Endodermal cell (in vitro differentiated cells): ENCODE measurements around the gene ACHE. TPM values are rescaled to one million over a fixed set of nuclear protein-coding genes. Genes with fewer than 3 reads are reported as not detected.

ENCODE experiments used
- DNase-seq: peaks from one replicate; pipeline ENCODE4 v3.0.0-alpha.2; 2017
- H3K27ac ChIP-seq: 2 replicates; pipeline ENCODE4 v1.5.1; 2013; ENCODE audit warnings: mild to moderate bottlenecking, low read depth, low read length, moderate library complexity
- H3K27me3 ChIP-seq: 2 replicates; pipeline ENCODE4 v1.6.1; 2013; ENCODE audit warnings: mild to moderate bottlenecking, low read length, moderate library complexity; ENCODE audit not compliant: insufficient read depth, control insufficient read depth, poor library complexity, severe bottlenecking
- H3K36me3 ChIP-seq: 2 replicates; pipeline ENCODE4 v1.7.0; 2013; ENCODE audit warnings: mild to moderate bottlenecking, low read length, moderate library complexity; ENCODE audit not compliant: control insufficient read depth, insufficient read depth
- H3K4me1 ChIP-seq: one replicate; pipeline ENCODE4 v1.7.0; 2013; ENCODE audit warnings: low read length; ENCODE audit not compliant: control insufficient read depth, insufficient read depth
- H3K4me3 ChIP-seq: 2 replicates; pipeline ENCODE4 v1.5.1; 2013; ENCODE audit warnings: mild to moderate bottlenecking, low read length, moderate library complexity
- H3K9ac ChIP-seq: 2 replicates; pipeline ENCODE4 v1.6.1; 2013; ENCODE audit warnings: mild to moderate bottlenecking, low read length, moderate library complexity; ENCODE audit not compliant: poor library complexity, severe bottlenecking; ENCODE audit errors: extremely low read depth
- H3K9me3 ChIP-seq: 2 replicates; pipeline ENCODE4 v1.6.1; 2013; ENCODE audit warnings: mild to moderate bottlenecking, low read length, moderate library complexity; ENCODE audit not compliant: control insufficient read depth
- H3K27ac Mint-ChIP-seq: 2 replicates; pipeline ENCODE4 v1.8.0; 2020; ENCODE audit warnings: mixed read lengths
- H3K27me3 Mint-ChIP-seq: 2 replicates; pipeline ENCODE4 v1.8.0; 2021; ENCODE audit warnings: mild to moderate bottlenecking, mixed read lengths; ENCODE audit not compliant: insufficient read depth
- H3K36me3 Mint-ChIP-seq: 2 replicates; pipeline ENCODE4 v1.8.0; 2020; ENCODE audit warnings: low read depth, mixed read lengths
- H3K4me1 Mint-ChIP-seq: 2 replicates; pipeline ENCODE4 v1.8.0; 2020; ENCODE audit warnings: mixed read lengths
- H3K4me3 Mint-ChIP-seq: 2 replicates; pipeline ENCODE4 v1.8.0; 2020; ENCODE audit warnings: mild to moderate bottlenecking, moderate library complexity, mixed read lengths
- H3K9me3 Mint-ChIP-seq: 2 replicates; pipeline ENCODE4 v1.8.0; 2020; ENCODE audit warnings: mild to moderate bottlenecking, mixed read lengths
- WGBS, 2 experiments: methylation state at CpG; one replicate each; pipeline versions ENCODE4 v1.1.5 to v1.1.7; 2013; ENCODE audit warnings: missing lambda C conversion rate in 2 of 2, mixed read lengths in 1 of 2; ENCODE audit not compliant: insufficient coverage in 1 of 2, insufficient read length in 1 of 2; 5-methylcytosine and 5-hydroxymethylcytosine counted together
- total RNA-seq, 2 donors: library from RNA; stranded (reverse); fragmentation: NEBNext Ultra II Directional in 1 of 2; extraction: Animal tissue kit (Norgen Biotek cat#: 25700) in 1 of 2; gene quantifications; 2 replicates in 1 of 2; 3 replicates in 1 of 2; pipeline ENCODE4 v1.2.1, GENCODE V29; 2021
- TF ChIP-seq, protein P1 (sequence below): fragments of 200-600 bp; sonication (generic); conservative IDR thresholded peaks from 2 replicates; pipeline ENCODE4 v1.5.0; 2021; ENCODE audit warnings: antibody characterized with exemption, mild to moderate bottlenecking

Gene ACHE
- total RNA-seq, 2 donors from 2014 or later = 2.6 to 13.7 TPM

DNA sequence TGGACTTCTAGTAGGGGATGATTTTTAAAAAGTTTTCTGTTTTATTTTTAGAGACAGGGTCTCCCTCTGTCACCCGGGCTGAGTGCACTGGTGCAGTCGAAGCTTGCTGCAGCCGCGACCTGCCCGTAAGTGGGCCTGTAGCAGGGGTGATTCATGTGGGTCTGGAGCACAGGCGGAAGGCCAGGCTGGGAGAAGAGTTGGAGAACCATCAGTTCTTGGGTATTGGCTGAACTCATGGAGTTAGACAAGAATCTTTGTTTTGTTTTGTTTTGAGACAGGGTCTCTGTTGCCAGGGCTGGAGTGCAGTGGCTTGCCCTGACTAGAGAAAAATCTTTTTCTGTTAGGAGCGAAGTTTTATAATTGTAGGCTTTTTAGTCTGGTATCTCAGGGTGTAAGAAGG lies 15.0 kb downstream of the ACHE start:
- 98% methylated on average over 7 of the region's 7 CpGs; no CpG with 5 or more reads in 1 of the 2 experiments for WGBS, 2 experiments
- no peaks in the 10 kb centered on the region for H3K9me3 Mint-ChIP-seq
- peaks cover 86% of the 10 kb centered on the region for H3K36me3 Mint-ChIP-seq
- H3K4me1 Mint-ChIP-seq = peaks cover 13% of the 10 kb centered on the region
- DNase-seq = no peak
- Histone ChIP-seq H3K4me3 (no peak overlapping the region), H3K4me1 (no peaks in the 10 kb centered on the region), H3K9me3 (no peaks in the 10 kb centered on the region), H3K36me3 (peaks cover 86% of the 10 kb centered on the region), H3K27ac (no peak overlapping the region), H3K27me3 (no peaks in the 10 kb centered on the region), H3K9ac (no peak overlapping the region)
- H3K4me3 Mint-ChIP-seq = no peak overlapping the region
- TF ChIP-seq, protein P1, sequence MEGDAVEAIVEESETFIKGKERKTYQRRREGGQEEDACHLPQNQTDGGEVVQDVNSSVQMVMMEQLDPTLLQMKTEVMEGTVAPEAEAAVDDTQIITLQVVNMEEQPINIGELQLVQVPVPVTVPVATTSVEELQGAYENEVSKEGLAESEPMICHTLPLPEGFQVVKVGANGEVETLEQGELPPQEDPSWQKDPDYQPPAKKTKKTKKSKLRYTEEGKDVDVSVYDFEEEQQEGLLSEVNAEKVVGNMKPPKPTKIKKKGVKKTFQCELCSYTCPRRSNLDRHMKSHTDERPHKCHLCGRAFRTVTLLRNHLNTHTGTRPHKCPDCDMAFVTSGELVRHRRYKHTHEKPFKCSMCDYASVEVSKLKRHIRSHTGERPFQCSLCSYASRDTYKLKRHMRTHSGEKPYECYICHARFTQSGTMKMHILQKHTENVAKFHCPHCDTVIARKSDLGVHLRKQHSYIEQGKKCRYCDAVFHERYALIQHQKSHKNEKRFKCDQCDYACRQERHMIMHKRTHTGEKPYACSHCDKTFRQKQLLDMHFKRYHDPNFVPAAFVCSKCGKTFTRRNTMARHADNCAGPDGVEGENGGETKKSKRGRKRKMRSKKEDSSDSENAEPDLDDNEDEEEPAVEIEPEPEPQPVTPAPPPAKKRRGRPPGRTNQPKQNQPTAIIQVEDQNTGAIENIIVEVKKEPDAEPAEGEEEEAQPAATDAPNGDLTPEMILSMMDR = no peak
- no peaks in the 10 kb centered on the region for H3K27me3 Mint-ChIP-seq
- H3K27ac Mint-ChIP-seq = peak overlapping the region; percentile 30

DNA sequence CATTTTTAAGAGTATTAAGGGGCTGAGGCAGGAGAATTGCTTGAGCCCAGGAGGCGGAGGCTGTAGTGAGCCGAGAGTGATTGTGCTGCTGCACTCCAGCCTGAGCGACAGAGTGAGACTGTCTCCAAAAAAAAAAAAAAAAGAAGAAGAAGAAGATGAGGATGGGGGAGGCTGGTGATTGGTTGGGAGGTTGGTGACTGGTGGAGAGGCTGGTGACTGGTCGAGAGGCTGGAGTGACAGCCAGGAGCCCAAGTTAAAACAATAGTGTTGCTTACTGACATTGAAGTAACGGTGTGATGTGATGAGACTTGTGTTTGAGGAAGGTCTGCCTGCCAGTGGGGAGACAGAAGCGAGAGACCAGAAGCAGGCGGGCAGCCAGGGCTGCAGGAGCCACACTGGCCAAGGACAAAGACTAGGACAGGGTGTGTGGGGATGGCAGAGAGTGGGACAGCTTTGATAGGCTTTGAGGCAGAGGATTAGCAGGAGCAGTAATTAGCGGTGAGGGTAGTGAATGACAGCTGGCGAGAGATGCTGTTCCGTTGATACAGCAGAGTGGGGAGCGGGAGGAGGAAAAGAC lies 15.9 kb downstream of the ACHE start:
- WGBS, 2 experiments = 87 to 90% methylated on average over 10 to 11 of the region's 11 CpGs
- Histone ChIP-seq H3K4me3 (no peak overlapping the region), H3K27ac (no peak overlapping the region), H3K27me3 (no peaks in the 10 kb centered on the region), H3K9me3 (no peaks in the 10 kb centered on the region), H3K9ac (no peak overlapping the region), H3K36me3 (peaks cover 77% of the 10 kb centered on the region), H3K4me1 (no peaks in the 10 kb centered on the region)
- Mint-ChIP-seq H3K27me3 (no peaks in the 10 kb centered on the region), H3K9me3 (no peaks in the 10 kb centered on the region), H3K27ac (peak overlapping the region; percentile 11), H3K36me3 (peaks cover 82% of the 10 kb centered on the region), H3K4me3 (no peak overlapping the region), H3K4me1 (peaks cover 16% of the 10 kb centered on the region)
- TF ChIP-seq, protein P1 = no peak
- DNase-seq = no peak

DNA sequence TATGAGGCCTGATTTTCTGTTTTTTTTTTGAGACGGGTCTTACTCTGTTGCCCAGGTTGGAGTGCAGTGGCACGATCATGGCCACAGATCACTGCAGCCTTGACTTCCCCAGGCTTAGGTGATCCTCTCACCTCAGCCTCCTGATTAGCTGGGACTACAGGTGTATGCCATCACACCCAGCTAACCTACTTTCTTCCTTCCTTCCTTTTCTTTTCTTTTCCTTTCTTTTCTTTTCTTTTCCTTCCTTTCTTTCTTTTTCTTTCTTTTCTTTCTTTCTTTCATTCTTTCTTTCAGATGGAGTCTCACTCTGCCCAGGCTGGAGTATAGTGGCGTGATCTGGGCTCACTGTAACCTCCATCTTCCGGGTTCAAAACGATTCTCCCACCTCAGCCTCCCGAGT lies 17.0 kb downstream of the ACHE start:
- H3K27ac ChIP-seq = no peak overlapping the region
- H3K27me3 Mint-ChIP-seq = no peaks in the 10 kb centered on the region
- H3K9me3 Mint-ChIP-seq = no peaks in the 10 kb centered on the region
- 90 to 95% methylated on average over 5 to 6 of the region's 6 CpGs for WGBS, 2 experiments
- TF ChIP-seq, protein P1 = no peak
- no peak overlapping the region for H3K27ac Mint-ChIP-seq
- no peak for DNase-seq
- peaks cover 80% of the 10 kb centered on the region for H3K36me3 Mint-ChIP-seq
- no peaks in the 10 kb centered on the region for H3K27me3 ChIP-seq
- no peaks in the 10 kb centered on the region for H3K9me3 ChIP-seq
- H3K9ac ChIP-seq = no peak overlapping the region
- H3K36me3 ChIP-seq = peaks cover 72% of the 10 kb centered on the region
- peaks cover 21% of the 10 kb centered on the region for H3K4me1 Mint-ChIP-seq
- H3K4me3 ChIP-seq = no peak overlapping the region
- H3K4me1 ChIP-seq = peaks cover 5% of the 10 kb centered on the region
- H3K4me3 Mint-ChIP-seq = no peak overlapping the region
